Right ventricle myocardium superior (tissue), 1 donor: ENCODE results near the gene ST8SIA4. TPM values are rescaled to one million over a fixed set of nuclear protein-coding genes. Genes with fewer than 3 reads are reported as not detected.

Source experiments
- ATAC-seq: fragments of 200-7000 bp; cut with Tn5 transposase; one replicate; pipeline ENCODE4 v1.9.1; 2020; ENCODE audit warnings: mild to moderate bottlenecking; ENCODE audit not compliant: poor library complexity
- DNase-seq: peaks from one replicate; pipeline ENCODE4 v3.0.0-alpha.2; 2020
- intact Hi-C: fragments of 100-400 bp; cut with DNase I; formaldehyde crosslinking; loops from one replicate; pipeline ENCODE4 v1.11.2; 2022
- microRNA-seq: library from miRNA; unstranded; fragments of <30 nt; microRNA quantifications from one replicate; pipeline ENCODE4 v1.2.0, GENCODE V29; 2020
- total RNA-seq: library from RNA; stranded (reverse); fragmentation: NEBNext Ultra II Directional; extraction: Animal tissue kit (Norgen Biotek cat#: 25700); gene quantifications from one replicate; pipeline ENCODE4 v1.2.1, GENCODE V29; 2021
- donor health status: DM: no; HTN: yes; CAD: no; lungs with severe emphysema.

The ST8SIA4 gene
- total RNA-seq, 1 donor from 2014 or later, result 2.9 TPM

DNA sequence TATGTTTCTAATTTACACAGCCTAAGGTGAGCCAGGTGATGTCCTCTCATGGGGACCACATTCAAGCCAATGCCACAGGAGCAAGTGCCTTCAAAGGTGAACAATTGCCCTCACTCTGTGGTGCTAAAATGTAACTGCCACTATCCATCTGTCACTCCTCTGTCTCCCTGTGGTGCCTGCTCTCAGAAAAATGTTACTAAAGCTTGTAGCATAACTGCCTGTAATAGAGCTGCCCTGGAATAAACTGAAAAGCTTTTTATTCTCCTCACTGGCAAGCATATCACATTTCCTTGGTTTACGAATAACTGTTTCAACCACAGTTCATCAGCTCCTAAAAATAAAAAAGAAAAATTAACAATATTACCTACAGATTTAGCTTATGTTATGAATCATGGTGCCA, 142.4 kb downstream of the ST8SIA4 start:
- ATAC-seq (no peak), DNase-seq (no peak)
- intact Hi-C loops, result no loop called here

DNA sequence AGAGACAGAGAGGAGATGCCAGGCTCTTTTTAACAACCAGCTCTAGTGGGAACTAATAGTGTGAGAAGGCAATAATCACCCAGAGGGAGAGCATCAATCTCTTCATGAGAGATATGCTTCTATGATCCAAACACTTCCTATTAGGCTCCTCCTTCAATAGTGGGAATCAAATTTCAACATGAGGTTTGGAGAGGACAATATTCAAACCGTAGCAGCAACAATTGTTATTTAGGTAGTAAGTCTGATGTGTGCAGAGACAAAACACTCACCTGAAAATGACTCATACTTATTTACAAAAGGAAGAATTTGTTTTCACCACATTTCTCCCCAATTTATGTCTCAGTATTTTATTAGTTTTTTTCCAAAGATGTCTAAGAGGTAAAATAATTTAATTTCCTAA, 144.3 kb downstream of the ST8SIA4 start:
- ATAC-seq (no peak), DNase-seq (no peak)
- intact Hi-C loops, result no loop called here

DNA sequence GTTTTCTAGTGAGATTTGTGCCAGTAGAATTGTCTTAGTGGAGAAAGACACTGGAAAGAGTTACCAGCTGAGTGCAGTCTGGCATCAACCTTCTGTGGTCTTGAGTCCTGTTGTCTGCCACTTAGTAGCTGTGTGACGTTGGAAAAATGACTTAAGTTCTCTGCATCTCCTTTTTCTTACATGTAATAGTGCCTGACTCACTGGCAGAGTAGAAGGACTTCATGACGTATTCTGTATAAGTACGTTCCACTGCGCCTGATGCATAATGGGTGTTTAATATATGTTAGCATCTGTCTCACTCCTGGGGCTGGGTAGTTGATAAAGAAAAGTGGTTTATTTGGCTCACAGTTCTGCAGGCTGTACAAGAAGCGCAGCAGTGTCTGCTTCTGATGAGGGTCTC, 144.8 kb downstream of the ST8SIA4 start:
- DNase-seq, result no peak
- intact Hi-C loops, result no loop called here
- no peak for ATAC-seq

DNA sequence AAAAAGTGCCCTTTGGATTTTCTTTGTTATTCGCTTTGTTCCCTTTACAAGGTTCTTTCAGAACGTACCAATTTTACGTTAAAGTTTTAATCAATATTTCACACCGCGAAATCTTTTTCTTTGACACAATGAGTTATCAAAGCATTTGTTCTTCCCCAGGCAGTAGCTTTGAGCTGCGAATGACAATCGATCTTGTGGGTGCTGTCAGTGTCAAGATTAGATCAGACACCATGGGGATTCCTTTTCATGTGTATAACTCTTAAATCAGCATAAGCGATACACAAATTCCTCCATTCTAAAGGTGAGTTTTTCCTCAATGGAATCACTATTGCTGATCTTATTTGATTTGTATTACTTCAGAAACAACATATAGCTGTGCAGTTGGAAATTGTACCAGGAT, 145.5 kb downstream of the ST8SIA4 start:
- ATAC-seq (no peak), DNase-seq (no peak)
- intact Hi-C loops, result no loop called here

Small RNA genes lying within 50 kb of the gene (microRNA-seq; reads per million reads assigned to microRNA genes)
- gene MIR548P, result not detected
